Panc1 (cell line): ENCODE data around the gene UTRN.

Experiments used
- POLR2AphosphoS5 ChIP-seq: IDR thresholded peaks from 2 replicates; pipeline ENCODE4 v1.6.1; 2012; ENCODE audit warnings: mild to moderate bottlenecking, low read depth, low read length, moderate library complexity
- SIN3A ChIP-seq: IDR thresholded peaks from 2 replicates; pipeline ENCODE4 v1.6.1; 2012; ENCODE audit warnings: low read depth, mild to moderate bottlenecking, low read length, moderate library complexity, borderline replicate concordance; ENCODE audit not compliant: insufficient read depth
- TCF7L2 ChIP-seq: IDR thresholded peaks from 2 replicates; pipeline ENCODE4 v1.6.1; 2011; ENCODE audit warnings: mild to moderate bottlenecking, low read depth, low read length, inconsistent platforms
- TF ChIP-seq, protein P1 (sequence below): fragments of 450-650 bp; IDR thresholded peaks from 2 replicates; pipeline ENCODE4 v1.5.1; 2017; ENCODE audit warnings: mild to moderate bottlenecking

DNA sequence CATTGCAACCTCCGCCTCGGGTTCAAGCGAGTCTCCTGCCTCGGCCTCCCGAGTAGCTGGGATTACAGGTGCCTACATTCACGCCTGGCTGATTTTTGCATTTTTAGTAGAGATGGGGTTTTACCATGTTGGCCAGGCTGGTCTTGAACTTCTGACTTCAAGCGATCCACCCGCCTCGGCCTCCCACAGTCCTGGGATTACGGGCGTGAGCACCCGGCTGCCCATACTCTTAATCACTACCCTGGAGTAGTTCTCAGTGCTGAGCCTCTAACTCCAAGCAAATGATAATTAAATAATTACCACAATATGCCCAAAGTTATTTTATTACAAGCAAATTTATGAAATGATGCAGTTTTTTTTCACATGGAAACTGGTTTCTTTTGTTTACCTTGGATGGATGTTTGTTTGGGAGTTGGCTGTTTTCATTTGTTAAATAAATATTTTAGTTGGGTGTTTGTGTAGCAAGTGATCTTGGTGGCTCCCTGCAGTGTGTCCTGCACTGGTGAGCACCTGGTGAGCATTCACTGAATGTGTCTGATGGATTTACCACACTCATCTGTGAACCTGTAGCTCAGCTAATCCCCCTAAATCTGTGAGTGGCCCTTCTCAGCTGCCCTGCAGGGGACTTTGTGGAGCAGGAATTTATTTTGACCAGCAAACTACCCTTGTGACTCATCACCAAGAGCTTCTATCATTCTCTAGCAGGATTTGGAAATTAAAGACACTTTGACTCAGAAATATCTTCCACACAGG lies 36.9 kb downstream of the UTRN start:
- TF ChIP-seq TCF7L2 (no peak), POLR2AphosphoS5 (no peak), SIN3A (no peak)
- TF ChIP-seq, protein P1, sequence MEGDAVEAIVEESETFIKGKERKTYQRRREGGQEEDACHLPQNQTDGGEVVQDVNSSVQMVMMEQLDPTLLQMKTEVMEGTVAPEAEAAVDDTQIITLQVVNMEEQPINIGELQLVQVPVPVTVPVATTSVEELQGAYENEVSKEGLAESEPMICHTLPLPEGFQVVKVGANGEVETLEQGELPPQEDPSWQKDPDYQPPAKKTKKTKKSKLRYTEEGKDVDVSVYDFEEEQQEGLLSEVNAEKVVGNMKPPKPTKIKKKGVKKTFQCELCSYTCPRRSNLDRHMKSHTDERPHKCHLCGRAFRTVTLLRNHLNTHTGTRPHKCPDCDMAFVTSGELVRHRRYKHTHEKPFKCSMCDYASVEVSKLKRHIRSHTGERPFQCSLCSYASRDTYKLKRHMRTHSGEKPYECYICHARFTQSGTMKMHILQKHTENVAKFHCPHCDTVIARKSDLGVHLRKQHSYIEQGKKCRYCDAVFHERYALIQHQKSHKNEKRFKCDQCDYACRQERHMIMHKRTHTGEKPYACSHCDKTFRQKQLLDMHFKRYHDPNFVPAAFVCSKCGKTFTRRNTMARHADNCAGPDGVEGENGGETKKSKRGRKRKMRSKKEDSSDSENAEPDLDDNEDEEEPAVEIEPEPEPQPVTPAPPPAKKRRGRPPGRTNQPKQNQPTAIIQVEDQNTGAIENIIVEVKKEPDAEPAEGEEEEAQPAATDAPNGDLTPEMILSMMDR, result no peak
